Measurements from ENCODE around the gene PLPPR1.

- TF ChIP-seq CTCF (conservative IDR thresholded peaks at IDR 0.05; ENCODE audit: low read depth in 2 of 2) = no peak
- no peak for TF ChIP-seq REST (IDR thresholded peaks at IDR 0.05; ENCODE audit: unreplicated experiment)
- no peak for TF ChIP-seq EZH2 (IDR thresholded peaks at IDR 0.05; ENCODE audit: low read depth, unreplicated experiment)
- no peak for TF ChIP-seq JUNB (IDR thresholded peaks at IDR 0.05; ENCODE audit: unreplicated experiment)
- no peak for TF ChIP-seq CREB1 (CRISPR knock-in tag; IDR thresholded peaks at IDR 0.05; ENCODE audit: low read depth)
- no peak for TF ChIP-seq POLR2AphosphoS5 (IDR thresholded peaks at IDR 0.05; ENCODE audit: low read depth)
- TF ChIP-seq EZH2phosphoT487 (IDR thresholded peaks at IDR 0.05; ENCODE audit: unreplicated experiment) = no peak
- TF ChIP-seq ZNF114 (CRISPR knock-in tag; IDR thresholded peaks at IDR 0.05) = no peak
- no peak for TF ChIP-seq ZNF331 (CRISPR knock-in tag; IDR thresholded peaks at IDR 0.05; ENCODE audit: low read depth)
- no peak for TF ChIP-seq NANOG (IDR thresholded peaks at IDR 0.05; ENCODE audit: borderline replicate concordance)
- no peak for TF ChIP-seq STAT1 (IDR thresholded peaks at IDR 0.05; ENCODE audit: unreplicated experiment)
- TF ChIP-seq ETS1 (IDR thresholded peaks at IDR 0.05) = no peak
These were observed 294.6 kb downstream of the PLPPR1 start for GRCh38 chr9:101323129-101323528.

Data from GM23338 (cell line).